H54 (cell line): Measurements from ENCODE around the gene RHPN2.
"Not testable (repeated sequence)": the region's sequence is repeated elsewhere in the genome, so short reads cannot be mapped to it uniquely, and the experiment has no call there.

Source experiments
- DNase-seq: peaks from one replicate; pipeline ENCODE4 v3.0.0; 2011; ENCODE audit warnings: low spot score, mixed read lengths; ENCODE audit not compliant: insufficient read length
- FAIRE-seq: peaks from 3 replicates; lab custom pipeline; 2011; peaks lifted over from hg19 to GRCh38; lab: Jason Lieb, UNC
- POLR2A ChIP-seq: IDR thresholded peaks from 2 replicates; pipeline ENCODE4 v1.6.1; 2011; ENCODE audit warnings: low read depth, mild to moderate bottlenecking, low read length

The RHPN2 gene

DNA sequence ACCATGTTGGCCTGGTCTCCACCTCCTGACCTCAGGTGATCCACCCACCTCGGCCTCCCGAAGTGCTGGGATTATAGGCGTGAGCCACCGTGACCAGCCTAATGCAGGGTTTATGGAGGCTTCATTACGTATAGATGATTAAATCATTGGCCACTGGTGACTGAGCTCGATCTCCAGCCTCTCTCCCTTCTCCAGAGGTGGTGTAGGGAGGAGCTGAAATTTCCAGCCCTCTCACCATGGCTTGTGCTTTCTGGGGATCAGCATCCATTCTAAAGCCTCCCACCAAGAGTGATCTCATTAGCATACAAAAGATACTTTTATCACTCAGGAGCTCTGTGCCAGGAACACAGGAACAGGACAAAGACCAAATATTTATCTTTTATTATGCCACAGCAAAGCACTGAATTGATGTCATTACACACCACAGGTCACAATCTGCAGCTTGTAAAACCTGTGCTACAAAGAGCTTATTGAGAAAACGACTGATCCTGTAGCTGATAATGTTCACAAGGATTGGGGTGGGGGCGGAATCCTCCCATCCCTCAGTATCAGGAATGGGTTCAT, 32.4 kb downstream of the RHPN2 start:
- DNase-seq, result no peak
- no peak for TF ChIP-seq POLR2A
- FAIRE-seq, result no peak

DNA sequence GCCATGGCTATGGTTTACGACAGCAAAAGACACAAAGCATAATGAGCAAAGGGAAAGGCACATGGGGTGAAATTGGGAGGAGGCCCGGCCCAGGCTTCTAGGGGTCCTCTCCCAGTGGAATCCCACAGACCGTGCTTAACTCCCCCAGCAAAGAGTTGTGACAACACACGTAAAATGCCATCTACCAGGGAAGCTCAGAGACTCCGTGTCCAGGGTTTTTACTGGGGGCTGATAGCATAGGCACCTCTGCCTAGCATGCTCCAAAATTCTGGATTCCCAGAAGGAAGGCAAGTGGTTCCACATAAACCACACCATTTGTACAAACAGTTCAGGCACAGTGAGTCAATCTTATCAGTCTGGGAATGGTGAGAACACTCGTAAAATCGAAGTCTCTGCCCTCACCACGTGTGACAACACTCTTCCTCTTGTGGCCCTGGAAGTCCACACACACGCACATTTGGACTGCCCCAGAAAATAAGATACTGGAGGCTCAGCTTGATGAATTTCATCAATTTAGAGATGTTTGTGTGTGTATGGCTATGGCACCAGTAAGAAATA, 34.9 kb downstream of the RHPN2 start:
- no peak for FAIRE-seq
- no peak for DNase-seq
- no peak for TF ChIP-seq POLR2A

DNA sequence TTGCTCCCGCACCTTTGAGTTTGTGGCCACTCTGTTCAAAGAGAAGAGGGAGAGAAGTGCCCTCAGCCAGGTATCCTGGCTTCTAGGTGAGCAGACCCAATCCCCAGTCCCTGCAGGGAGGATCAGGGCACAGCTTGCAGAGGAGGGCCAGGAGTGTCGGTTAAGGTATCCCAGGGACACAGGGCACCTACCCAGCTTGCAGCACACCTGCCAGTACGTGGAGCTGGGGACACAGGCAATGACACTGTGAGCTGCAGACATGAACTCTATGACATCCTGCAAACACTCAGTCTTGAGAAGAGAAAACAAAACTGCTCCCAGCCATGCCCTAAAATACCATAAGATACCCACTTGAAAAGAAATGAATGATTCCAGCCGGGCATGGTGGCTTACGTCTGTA, 38.1 kb downstream of the RHPN2 start:
- FAIRE-seq, DNase-seq: not testable (repeated sequence)

DNA sequence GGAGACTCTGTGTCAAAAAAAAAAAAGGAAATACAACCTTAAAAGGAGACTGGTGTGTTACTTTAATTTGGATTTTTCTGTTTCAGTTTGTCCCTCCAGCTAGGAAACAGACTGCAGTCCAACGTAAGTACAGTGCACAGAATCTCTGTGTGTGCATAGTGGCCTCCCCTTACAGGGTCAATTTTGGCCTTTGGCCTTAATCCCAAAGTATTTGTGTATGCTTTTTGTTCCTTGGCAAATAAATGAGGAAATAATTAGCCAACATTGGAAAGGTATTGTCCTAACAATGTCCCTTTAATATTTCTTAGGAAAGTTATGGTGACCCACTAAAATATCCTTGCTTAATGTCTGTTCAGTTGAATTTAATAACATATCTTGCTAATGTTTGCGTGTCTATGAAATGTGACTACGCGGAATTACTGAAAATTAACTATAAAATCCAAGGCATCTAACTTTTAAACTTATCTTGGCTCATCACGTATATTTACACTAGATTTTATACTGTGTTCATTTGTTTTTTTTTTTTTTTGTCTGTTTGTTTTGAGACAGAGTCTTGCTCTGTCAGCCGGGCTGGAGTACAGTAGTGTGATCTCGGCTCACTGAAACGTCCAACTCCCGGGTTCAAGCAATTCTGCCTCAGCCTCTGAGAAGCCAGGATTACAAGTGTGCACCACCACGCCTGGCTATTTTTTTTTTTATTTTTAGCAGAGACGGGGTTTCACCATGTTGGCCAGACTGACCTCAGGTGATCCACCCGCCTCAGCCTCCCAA, 39.0 kb downstream of the RHPN2 start:
- FAIRE-seq, DNase-seq: not testable (repeated sequence)

DNA sequence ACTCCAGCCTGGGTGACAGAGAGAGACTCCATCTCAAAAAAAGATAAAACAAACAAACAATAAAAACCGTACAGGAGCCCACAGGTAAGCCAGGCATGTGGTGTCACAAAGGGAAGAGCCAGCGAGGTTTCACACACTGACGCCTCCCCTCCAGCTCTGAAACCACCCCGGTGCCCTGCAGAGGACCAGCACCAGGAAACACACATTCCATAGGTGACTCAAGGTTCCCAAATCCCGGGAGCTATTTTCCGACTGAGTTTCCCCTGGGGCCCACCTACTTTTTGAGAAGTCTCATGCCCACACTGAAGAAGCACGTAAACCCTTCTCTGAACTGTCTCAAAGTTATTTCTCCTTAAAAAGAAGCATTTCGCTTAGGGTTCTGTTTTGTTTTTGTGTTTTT, 40.3 kb downstream of the RHPN2 start:
- FAIRE-seq (no peak), DNase-seq (no peak)
- TF ChIP-seq POLR2A, result no peak

DNA sequence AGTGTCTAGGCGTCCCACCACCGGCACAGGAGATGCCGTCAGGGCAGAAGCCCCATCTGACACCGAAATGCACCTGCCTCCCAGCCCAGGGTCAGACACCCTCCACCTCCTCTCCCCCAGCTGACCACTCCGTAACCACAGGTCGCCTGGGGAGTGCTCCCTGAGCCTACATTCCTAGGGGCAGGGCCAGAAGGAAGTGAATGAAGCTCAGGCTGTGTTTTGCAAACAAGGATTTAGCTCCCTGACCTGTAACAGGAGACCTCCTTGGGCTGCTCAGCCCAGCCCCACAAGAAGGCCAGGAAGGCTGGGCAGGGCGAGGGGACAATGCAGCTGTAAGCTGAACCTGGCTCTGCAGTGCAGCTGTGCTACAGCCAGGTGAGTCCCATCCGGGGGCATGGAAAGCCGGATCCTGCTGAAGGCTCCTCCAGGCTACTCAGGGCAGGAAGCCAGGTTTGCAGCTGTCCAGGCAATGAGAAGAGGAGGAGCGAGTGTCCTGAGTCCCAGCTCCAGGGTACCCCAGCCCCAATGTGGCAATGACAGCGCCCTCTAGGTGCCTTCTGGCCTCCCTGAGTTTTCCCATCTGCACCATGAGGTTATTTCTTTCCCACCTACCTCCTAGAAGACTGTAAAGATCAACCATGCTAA, 42.1 kb downstream of the RHPN2 start:
- FAIRE-seq (no peak), DNase-seq (no peak)
- no peak for TF ChIP-seq POLR2A

DNA sequence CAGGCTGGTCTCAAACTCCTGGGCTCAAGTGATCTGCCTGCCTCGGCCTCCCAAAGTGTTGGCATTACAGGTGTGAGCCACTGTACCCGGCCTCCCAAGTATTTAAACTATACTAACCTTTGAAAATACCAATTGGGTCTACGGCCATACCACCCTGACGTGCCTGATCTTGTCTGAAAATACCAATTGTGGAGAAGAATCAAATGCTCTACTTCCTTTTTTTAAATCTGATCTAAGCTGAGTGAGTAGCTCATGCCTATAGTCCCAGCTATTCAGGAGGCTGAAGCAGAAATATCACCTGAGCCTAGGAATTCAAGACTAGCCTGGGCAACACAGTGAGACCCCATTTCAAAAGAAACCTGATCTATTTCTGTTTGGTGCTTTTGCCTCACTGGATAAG, 53.8 kb downstream of the RHPN2 start:
- FAIRE-seq, DNase-seq: not testable (repeated sequence)

DNA sequence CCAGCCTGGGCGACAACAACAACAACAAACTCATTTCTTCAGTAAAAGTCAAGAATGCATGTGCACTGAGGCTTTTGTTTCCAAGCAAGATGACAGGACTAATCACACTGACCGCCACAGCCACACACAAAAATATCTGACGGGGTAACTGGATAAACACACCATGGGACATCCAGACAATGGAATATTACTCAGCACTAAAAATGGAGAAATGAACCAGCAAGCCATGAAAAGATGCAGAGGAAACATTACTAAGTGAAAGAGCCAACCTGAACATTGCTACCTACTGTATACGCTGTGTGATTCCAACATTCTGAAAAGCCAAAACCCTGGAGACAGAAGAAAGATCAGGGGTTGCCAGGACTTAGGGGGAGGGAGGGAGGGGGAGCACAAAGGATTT, 56.0 kb downstream of the RHPN2 start:
- no peak for FAIRE-seq
- no peak for TF ChIP-seq POLR2A
- DNase-seq, result no peak

DNA sequence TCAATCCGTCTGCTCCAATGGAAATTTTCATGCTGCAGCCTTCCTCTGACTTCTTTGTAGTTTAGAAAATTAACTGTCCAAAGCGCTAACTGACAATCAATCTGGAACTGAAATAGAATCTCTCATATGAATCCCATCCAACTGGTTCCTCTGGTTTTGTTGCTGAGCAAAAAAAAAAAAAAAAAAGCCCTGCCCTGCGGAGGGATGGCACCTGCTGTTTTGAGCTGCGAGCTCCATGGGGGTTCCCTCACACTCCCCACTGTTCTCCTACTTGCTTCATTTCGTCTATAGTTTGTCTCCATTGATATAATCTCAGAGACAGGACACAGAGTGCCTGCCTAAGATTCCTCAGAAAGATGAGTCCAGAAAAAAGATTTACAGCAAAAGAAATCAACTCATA, 59.2 kb downstream of the RHPN2 start:
- no peak for DNase-seq
- no peak for FAIRE-seq
- TF ChIP-seq POLR2A, result no peak

DNA sequence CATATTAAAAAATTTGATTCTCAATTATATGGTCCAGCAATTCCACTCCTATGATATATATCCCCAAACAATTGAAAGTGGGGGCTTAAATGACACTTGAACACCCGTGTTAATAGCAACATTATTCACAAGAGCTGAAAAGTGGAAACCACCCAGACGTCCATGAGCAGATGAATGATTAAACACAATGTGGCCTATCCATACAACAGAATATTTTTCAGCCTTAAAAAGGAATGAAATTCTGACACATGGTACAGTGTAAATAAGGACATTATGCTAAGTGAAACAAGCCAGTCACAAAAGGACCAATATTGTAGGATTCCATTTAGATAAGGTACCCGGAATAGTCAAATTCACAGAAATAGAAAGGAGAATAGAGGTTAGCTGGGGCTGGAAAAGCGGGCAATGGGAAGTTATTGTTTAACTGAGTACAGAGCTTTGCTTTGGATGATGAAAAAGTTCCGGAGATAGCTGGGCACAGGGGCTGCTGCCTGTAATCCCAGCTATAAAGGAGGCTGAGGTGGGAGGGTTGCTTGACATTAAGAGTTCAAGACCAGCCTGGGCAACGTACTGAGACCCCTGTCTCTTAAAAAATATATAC, 61.2 kb downstream of the RHPN2 start:
- not testable (repeated sequence) for FAIRE-seq, DNase-seq

DNA sequence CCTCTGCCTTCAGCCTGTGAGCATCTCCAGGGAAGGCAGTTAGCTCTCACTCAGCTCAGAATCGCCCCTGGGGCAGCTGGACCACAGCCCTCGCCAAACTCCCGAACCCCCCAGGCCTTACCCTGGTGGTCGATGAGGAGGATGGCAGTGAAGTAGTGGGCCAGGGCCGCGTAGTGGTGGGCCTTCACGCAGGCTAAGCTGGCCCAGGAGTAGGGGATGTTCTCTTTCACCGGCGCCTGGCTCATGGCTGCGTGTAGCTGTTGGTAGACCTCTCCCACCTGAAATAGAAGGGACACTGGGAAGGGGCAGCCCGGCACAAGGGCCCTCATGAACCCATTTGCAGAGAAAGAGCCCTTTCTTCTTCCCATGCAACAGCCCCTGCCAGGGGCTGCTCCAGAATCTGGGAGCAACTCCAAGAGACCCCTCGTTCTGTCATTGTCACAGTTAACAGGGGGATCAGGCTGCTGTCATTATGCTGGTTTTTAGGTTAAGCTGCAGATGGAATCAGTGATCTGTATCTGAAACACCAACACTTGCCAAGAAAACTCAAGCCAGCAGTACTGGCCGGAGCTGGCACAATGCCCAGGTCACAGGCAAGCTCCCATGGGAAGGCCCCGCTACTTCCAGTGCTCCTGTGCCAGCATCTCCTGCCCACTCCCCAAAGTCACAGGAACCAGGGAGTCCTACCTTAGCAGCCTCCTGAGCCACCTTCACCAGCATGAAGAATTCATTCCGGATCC, 62.4 kb downstream of the RHPN2 start:
- DNase-seq, FAIRE-seq: not testable (repeated sequence)

DNA sequence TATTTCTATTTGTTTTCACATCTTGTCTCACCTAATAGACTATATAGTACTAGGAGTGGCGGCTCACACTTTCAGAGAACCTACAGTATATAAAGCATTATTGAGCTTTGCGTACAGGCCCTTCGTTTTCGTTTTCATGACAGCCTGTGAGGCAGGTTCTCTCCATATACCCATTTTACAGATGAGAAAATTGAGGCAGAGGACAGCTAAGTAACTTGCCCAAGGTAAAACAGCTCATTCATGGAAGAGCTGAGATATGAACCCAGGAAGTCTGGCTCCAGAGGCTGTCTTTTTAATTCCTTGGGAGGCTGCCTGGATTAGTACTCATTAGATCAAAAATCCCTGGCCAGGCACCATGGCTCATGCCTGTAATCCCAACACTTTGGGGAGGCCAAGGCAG, 63.8 kb downstream of the RHPN2 start:
- no peak for TF ChIP-seq POLR2A
- no peak for FAIRE-seq
- no peak for DNase-seq

DNA sequence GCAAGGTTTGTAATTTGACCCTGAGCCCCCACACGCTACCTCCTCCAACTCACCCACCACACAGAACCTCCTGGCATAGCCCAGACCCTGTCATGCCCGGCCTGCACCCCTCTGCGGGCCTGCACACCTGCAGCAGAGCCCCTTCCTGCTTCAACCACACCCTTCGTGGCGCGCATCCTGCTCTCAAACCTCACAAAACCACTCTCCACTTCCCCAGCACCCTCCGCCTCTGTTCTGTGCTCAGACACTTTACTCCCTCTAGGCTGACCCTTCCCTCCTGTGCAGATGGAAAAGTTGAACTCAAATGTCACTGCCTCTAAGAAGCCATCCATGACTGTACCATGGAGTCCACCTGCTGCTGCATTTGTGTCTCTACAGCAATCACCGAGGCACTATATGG, 64.2 kb downstream of the RHPN2 start:
- no peak for TF ChIP-seq POLR2A
- no peak for DNase-seq
- no peak for FAIRE-seq

DNA sequence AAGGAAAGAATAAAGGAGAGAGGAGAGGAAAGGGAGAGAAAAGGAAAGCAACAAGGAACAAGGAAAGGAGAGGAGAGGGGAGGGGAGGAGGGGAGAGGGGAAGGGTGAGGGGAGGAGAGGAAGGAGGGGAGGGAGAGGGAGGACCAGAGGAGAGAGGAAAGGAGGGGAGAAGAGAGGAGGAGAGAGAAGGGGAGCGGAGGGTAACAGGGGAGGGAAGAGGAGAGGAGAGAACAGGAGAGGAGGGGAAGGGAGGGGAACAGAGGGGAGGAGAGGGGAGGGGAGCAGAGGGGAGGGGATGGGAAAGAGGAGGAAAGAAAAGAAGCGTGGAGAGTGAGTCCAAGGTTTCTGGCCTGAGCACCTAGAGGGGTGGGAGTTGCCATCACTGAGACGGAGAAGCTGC, 66.0 kb downstream of the RHPN2 start:
- no peak for FAIRE-seq
- no peak for TF ChIP-seq POLR2A

More for the DNA sequence above, 66.0 kb downstream of the RHPN2 start:
- DNase-seq, result no peak
